Measurements from ENCODE around the gene DLGAP1.

Gene DLGAP1

DNA sequence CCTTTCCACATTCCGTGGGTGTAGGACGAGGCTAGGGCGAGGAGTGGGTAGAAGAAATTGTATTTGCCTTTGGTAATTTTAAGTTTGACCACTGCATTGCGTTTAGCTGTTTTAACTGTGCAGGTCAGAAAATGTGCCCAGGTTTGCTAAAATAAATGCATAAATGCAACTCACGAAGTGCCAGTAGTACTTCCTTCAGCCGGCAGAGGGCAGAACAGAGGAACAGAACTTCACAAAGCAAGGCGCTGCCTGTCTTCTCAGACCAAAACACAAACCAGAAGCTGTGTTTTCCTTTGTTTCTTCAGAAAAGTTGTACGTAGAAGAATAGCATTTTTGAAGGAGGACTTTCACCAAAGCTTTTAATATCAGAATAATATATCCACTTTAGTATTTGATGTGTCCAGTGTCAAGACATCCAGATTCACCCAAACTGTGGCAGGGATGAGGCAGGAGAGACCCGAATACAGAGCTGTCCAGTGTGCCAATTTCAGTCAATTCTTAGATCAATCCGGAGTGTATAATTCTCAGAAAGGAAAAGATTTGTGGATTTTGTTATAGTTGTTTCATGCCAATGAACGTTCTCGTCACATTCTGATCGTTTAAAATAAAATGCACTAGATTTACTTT lies 348.6 kb downstream of the DLGAP1 start:
- Histone ChIP-seq H3K4me1 (ENCODE audit: insufficient read depth, low read length) (peaks cover 16% of the 10 kb centered on the region; the same call in 1 of the 2 replicates), H3K4me3 (ENCODE audit: low read length) (peak overlapping the region; percentile 30; the same call in 1 of the 2 replicates), H3K27ac (ENCODE audit: low read length) (peak overlapping the region; percentile 86), H3K9me3 (ENCODE audit: insufficient read depth, low read depth, low read length) (no peaks in the 10 kb centered on the region), H3K27me3 (ENCODE audit: insufficient read depth, low read length) (no peaks in the 10 kb centered on the region), H3K9ac (ENCODE audit: low read depth, low read length) (peak overlapping the region; percentile 65; the same call in 1 of the 2 replicates), H3K36me3 (ENCODE audit: insufficient read depth, low read depth, low read length) (no peaks in the 10 kb centered on the region)

- peaks cover 18% of the 10 kb centered on the region; the same call in 1 of the 2 replicates for H3K9me3 ChIP-seq (ENCODE audit: insufficient read depth, low read depth, low read length)
- H3K27ac ChIP-seq (ENCODE audit: low read length): no peak overlapping the region
- H3K4me3 ChIP-seq (ENCODE audit: low read length): no peak overlapping the region
- H3K4me1 ChIP-seq (ENCODE audit: insufficient read depth, low read length): peaks cover 13% of the 10 kb centered on the region; the same call in 1 of the 2 replicates
- H3K27me3 ChIP-seq (ENCODE audit: insufficient read depth, low read length): no peaks in the 10 kb centered on the region
- H3K36me3 ChIP-seq (ENCODE audit: insufficient read depth, low read depth, low read length): no peaks in the 10 kb centered on the region
- H3K9ac ChIP-seq (ENCODE audit: low read depth, low read length): no peak overlapping the region
Observed at GRCh38 chr18:4102901-4103300, 352.2 kb downstream of the DLGAP1 start.

- H3K27me3 ChIP-seq (ENCODE audit: insufficient read depth, low read length): no peaks in the 10 kb centered on the region
- H3K27ac ChIP-seq (ENCODE audit: low read length): no peak overlapping the region
- H3K9ac ChIP-seq (ENCODE audit: low read depth, low read length): no peak overlapping the region
- H3K36me3 ChIP-seq (ENCODE audit: insufficient read depth, low read depth, low read length): no peaks in the 10 kb centered on the region
- peaks cover 18% of the 10 kb centered on the region; the same call in 1 of the 2 replicates for H3K9me3 ChIP-seq (ENCODE audit: insufficient read depth, low read depth, low read length)
- no peaks in the 10 kb centered on the region for H3K4me1 ChIP-seq (ENCODE audit: insufficient read depth, low read length)
- H3K4me3 ChIP-seq (ENCODE audit: low read length): no peak overlapping the region
Observed at GRCh38 chr18:4101009-4101408, 354.1 kb downstream of the DLGAP1 start.

GRCh38 chr18:4096486-4096885 lies 358.6 kb downstream of the DLGAP1 start:
- Histone ChIP-seq H3K27ac (ENCODE audit: low read length) (no peak overlapping the region), H3K4me1 (ENCODE audit: insufficient read depth, low read length) (peaks cover 16% of the 10 kb centered on the region), H3K27me3 (ENCODE audit: insufficient read depth, low read length) (no peaks in the 10 kb centered on the region), H3K36me3 (ENCODE audit: insufficient read depth, low read depth, low read length) (no peaks in the 10 kb centered on the region), H3K4me3 (ENCODE audit: low read length) (no peak overlapping the region), H3K9ac (ENCODE audit: low read depth, low read length) (no peak overlapping the region), H3K9me3 (ENCODE audit: insufficient read depth, low read depth, low read length) (peaks cover 18% of the 10 kb centered on the region; the same call in 1 of the 2 replicates)

DNA sequence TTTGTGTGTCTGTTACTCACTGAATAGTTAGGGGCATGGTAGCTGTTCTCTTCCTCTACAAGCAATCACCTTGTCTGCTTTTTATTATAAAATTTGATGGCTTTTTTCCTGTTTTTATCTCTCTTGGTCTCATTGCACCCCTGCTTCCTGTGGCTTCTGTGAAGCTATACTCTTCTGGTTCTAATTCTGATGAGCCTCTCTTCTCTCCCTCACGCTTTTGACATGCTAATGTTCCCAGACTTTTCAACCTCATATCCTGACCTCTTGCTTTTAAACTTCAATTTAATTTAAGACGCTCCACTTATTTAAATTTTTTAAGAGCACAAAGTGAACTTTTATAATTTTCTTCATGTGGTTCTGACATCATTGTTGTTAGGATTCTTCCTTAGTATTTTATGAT lies 361.4 kb downstream of the DLGAP1 start:
- peaks cover 16% of the 10 kb centered on the region for H3K4me1 ChIP-seq (ENCODE audit: insufficient read depth, low read length)
- no peak overlapping the region; the same call in 1 of the 2 replicates for H3K4me3 ChIP-seq (ENCODE audit: low read length)
- H3K27ac ChIP-seq (ENCODE audit: low read length): peak overlapping the region; percentile 78
- H3K9me3 ChIP-seq (ENCODE audit: insufficient read depth, low read depth, low read length): no peaks in the 10 kb centered on the region; the same call in 1 of the 2 replicates
- no peaks in the 10 kb centered on the region for H3K36me3 ChIP-seq (ENCODE audit: insufficient read depth, low read depth, low read length)
- H3K27me3 ChIP-seq (ENCODE audit: insufficient read depth, low read length): no peaks in the 10 kb centered on the region
- H3K9ac ChIP-seq (ENCODE audit: low read depth, low read length): no peak overlapping the region; the same call in 1 of the 2 replicates

GRCh38 chr18:4084382-4084900 lies 370.7 kb downstream of the DLGAP1 start:
- no peaks in the 10 kb centered on the region for H3K27me3 ChIP-seq (ENCODE audit: insufficient read depth, low read length)

DNA sequence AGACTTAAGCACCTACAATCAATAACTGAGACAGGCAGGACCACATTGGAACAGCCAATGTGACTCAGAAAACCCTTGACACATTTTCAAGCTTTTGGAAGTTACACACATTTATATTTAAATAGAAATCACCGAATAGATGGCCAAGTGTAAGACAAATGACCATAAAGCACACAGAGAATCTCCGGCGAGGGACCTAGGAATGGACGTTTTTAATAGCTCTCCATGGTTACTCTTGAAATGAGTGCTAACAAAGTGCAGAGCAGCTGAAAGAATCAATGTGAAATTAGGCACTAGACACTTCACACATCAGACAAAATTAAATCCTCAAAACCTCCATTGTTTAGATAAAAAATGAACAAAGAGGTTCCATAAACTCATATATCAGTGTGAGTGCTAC lies 376.9 kb downstream of the DLGAP1 start:
- peaks cover 17% of the 10 kb centered on the region; the same call in 1 of the 2 replicates for H3K4me1 ChIP-seq (ENCODE audit: insufficient read depth, low read length)
- no peak overlapping the region for H3K9ac ChIP-seq (ENCODE audit: low read depth, low read length)
- no peak overlapping the region for H3K27ac ChIP-seq (ENCODE audit: low read length)

More at GRCh38 chr18:4084382-4084900, 370.7 kb downstream of the DLGAP1 start:
- Histone ChIP-seq H3K4me1 (ENCODE audit: insufficient read depth, low read length) (peaks cover 17% of the 10 kb centered on the region; the same call in 1 of the 2 replicates), H3K36me3 (ENCODE audit: insufficient read depth, low read depth, low read length) (no peaks in the 10 kb centered on the region), H3K27ac (ENCODE audit: low read length) (no peak overlapping the region), H3K9ac (ENCODE audit: low read depth, low read length) (no peak overlapping the region), H3K9me3 (ENCODE audit: insufficient read depth, low read depth, low read length) (peaks cover 11% of the 10 kb centered on the region), H3K4me3 (ENCODE audit: low read length) (no peak overlapping the region)

GRCh38 chr18:4077721-4078120 lies 377.4 kb downstream of the DLGAP1 start:
- Histone ChIP-seq H3K27me3 (ENCODE audit: insufficient read depth, low read length) (no peaks in the 10 kb centered on the region), H3K9me3 (ENCODE audit: insufficient read depth, low read depth, low read length) (no peaks in the 10 kb centered on the region), H3K4me1 (ENCODE audit: insufficient read depth, low read length) (peaks cover 17% of the 10 kb centered on the region; the same call in 1 of the 2 replicates), H3K36me3 (ENCODE audit: insufficient read depth, low read depth, low read length) (no peaks in the 10 kb centered on the region), H3K4me3 (ENCODE audit: low read length) (no peak overlapping the region), H3K27ac (ENCODE audit: low read length) (no peak overlapping the region), H3K9ac (ENCODE audit: low read depth, low read length) (no peak overlapping the region)

More for the DNA sequence above, 376.9 kb downstream of the DLGAP1 start:
- no peaks in the 10 kb centered on the region for H3K9me3 ChIP-seq (ENCODE audit: insufficient read depth, low read depth, low read length)
- H3K4me3 ChIP-seq (ENCODE audit: low read length): no peak overlapping the region
- no peaks in the 10 kb centered on the region for H3K36me3 ChIP-seq (ENCODE audit: insufficient read depth, low read depth, low read length)
- no peaks in the 10 kb centered on the region for H3K27me3 ChIP-seq (ENCODE audit: insufficient read depth, low read length)

- no peaks in the 10 kb centered on the region for H3K27me3 ChIP-seq (ENCODE audit: insufficient read depth, low read length)
- H3K27ac ChIP-seq (ENCODE audit: low read length): no peak overlapping the region
- peaks cover 17% of the 10 kb centered on the region; the same call in 1 of the 2 replicates for H3K4me1 ChIP-seq (ENCODE audit: insufficient read depth, low read length)
- H3K9ac ChIP-seq (ENCODE audit: low read depth, low read length): no peak overlapping the region
- H3K9me3 ChIP-seq (ENCODE audit: insufficient read depth, low read depth, low read length): no peaks in the 10 kb centered on the region
- no peak overlapping the region for H3K4me3 ChIP-seq (ENCODE audit: low read length)
- no peaks in the 10 kb centered on the region for H3K36me3 ChIP-seq (ENCODE audit: insufficient read depth, low read depth, low read length)
Observed at GRCh38 chr18:4077204-4077603, 377.9 kb downstream of the DLGAP1 start.

- Histone ChIP-seq H3K36me3 (ENCODE audit: insufficient read depth, low read depth, low read length) (no peaks in the 10 kb centered on the region), H3K9me3 (ENCODE audit: insufficient read depth, low read depth, low read length) (no peaks in the 10 kb centered on the region), H3K27me3 (ENCODE audit: insufficient read depth, low read length) (no peaks in the 10 kb centered on the region), H3K4me1 (ENCODE audit: insufficient read depth, low read length) (peaks cover 17% of the 10 kb centered on the region; the same call in 1 of the 2 replicates), H3K27ac (ENCODE audit: low read length) (no peak overlapping the region), H3K9ac (ENCODE audit: low read depth, low read length) (no peak overlapping the region), H3K4me3 (ENCODE audit: low read length) (no peak overlapping the region)
Observed at GRCh38 chr18:4074647-4075046, 380.5 kb downstream of the DLGAP1 start.

DNA sequence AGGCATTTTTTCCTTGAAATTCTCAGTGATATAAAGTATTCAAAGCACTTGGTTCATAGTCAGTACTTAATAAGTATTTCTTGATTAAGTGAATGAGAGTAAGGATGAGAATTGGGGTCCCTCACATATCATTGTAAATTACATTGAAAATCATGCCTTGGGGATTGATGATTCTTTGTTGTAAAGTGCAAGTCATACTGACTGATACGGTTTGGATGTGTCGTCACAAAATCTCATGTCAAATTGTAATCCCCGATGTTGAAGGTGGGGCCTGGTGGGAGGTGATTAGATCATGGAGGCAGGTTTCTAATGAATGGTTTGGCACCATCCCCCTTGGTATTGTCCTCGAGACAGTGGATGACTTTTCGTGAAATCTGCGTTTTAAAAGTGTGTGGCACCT lies 385.9 kb downstream of the DLGAP1 start:
- H3K4me1 ChIP-seq (ENCODE audit: insufficient read depth, low read length): no peaks in the 10 kb centered on the region
- peaks cover 32% of the 10 kb centered on the region for H3K9me3 ChIP-seq (ENCODE audit: insufficient read depth, low read depth, low read length)
- H3K9ac ChIP-seq (ENCODE audit: low read depth, low read length): no peak overlapping the region
- H3K4me3 ChIP-seq (ENCODE audit: low read length): no peak overlapping the region
- H3K27me3 ChIP-seq (ENCODE audit: insufficient read depth, low read length): no peaks in the 10 kb centered on the region
- no peak overlapping the region for H3K27ac ChIP-seq (ENCODE audit: low read length)
- peaks cover 3% of the 10 kb centered on the region; the same call in 1 of the 2 replicates for H3K36me3 ChIP-seq (ENCODE audit: insufficient read depth, low read depth, low read length)
